SU-DHL-6 (cell line): ENCODE results near the gene CDH23.

ENCODE experiments used
- CTCF ChIP-seq: fragments of 200-600 bp; sonication (generic); IDR thresholded peaks from one replicate; pipeline ENCODE4 v1.5.1; 2017; ENCODE audit warnings: antibody characterized with exemption, mild to moderate bottlenecking, low read length, moderate library complexity; ENCODE audit not compliant: insufficient read depth, poor library complexity, severe bottlenecking
- EZH2phosphoT487 ChIP-seq: fragments of 200-600 bp; sonication (generic), shearing (Covaris generic); conservative IDR thresholded peaks from 2 replicates; pipeline ENCODE4 v1.6.1; 2018; ENCODE audit warnings: mild to moderate bottlenecking, antibody characterized with exemption, low read length, moderate library complexity, mixed read lengths

DNA sequence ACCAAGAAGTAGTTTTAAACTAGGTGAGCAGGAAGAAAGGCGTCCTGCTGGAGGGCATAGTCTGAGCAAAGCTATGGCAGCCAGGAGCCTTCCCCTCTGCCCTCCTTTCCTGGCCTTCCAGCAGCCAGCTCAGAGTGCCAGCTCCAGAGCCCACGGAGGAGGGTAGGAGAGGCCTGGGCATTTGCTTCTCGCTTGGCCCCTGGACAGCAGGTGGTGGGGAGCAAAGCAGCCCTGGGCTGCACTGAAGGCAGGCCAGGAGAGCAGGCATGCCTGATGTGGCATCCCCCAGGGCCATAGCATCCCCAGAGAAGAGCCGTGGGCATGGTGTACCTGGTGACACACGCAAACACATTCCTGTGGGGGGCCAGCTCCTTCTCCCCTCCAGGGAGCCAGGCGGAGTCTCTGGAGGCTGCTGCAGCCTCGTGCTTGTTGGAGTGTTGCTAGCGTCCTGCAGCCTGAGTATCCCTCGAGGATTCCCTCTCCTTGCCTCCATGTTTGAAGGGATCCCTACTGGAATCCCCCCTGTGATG is 43.9 kb downstream of the CDH23 start:
- no peak for TF ChIP-seq CTCF
- no peak for TF ChIP-seq EZH2phosphoT487
